T-helper 2 cell treated with Interferon-gamma antibody and Interleukin-4, amounts not matched to agents 100 ng/mL and 5 ng/mL, for 36 hours (primary cell): ENCODE measurements around the gene XRCC5. TPM values are rescaled to one million over a fixed set of nuclear protein-coding genes. Genes with fewer than 3 reads are reported as not detected.

Experiments used
- intact Hi-C: fragments of 100-400 bp; cut with micrococcal nuclease; formaldehyde crosslinking; loops from one replicate; pipeline ENCODE4 v1.15.1; 2023
- total RNA-seq: library from RNA; stranded (reverse); gene quantifications from 2 replicates; pipeline ENCODE4 v1.2.3, GENCODE V29; 2022

The XRCC5 gene
- total RNA-seq, 1 donor from 2014 or later, result 438 TPM

DNA sequence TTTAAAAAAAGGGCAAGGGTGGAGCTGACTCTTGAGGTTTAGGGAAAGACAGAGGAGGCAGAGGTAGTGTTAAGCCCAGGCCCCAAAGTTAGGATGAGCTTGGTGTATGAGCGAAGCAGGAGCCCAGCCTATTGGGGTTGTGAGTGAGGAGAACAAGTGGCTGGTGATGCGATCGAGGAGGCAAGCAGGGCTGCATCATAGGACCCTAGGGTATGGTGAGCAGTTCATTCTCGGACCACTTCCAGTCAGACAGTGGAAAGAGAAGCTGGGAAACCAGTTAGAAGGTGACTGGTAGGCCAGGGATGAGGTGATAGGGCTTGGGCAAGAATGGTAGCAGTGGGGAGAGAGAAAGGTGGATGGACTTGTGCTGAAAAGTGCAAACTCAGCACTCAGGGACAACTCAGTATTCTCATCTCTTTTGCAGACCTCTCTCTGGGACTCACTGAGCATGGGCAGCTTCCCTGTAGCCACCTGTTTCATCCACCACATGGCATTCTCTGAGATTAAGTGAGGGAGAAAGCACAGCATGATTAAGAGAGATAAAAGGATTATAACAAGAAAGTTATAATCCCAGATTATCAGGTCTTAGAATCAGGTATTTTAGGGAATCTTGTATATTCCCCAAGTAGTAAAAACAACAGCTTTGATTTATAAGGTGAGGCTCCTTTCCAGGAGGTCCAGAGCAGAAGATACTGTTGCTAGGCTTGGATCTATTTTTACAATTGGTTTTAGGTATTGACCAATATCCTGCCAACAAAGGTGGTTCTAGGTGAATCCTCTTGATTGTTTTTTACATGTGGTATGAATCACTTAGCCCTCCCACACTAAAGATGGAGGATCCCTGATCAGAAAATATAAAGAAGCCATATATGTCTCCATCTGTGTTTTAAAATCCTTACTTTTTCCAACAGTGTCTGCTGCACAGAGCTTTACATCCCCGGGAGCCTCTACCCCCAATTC, 38.3 kb downstream of the XRCC5 start:
- intact Hi-C loops, result no loop called here

GRCh38 chr2:216148983-216149382, 39.8 kb downstream of the XRCC5 start:
- intact Hi-C loops, result no loop called here

DNA sequence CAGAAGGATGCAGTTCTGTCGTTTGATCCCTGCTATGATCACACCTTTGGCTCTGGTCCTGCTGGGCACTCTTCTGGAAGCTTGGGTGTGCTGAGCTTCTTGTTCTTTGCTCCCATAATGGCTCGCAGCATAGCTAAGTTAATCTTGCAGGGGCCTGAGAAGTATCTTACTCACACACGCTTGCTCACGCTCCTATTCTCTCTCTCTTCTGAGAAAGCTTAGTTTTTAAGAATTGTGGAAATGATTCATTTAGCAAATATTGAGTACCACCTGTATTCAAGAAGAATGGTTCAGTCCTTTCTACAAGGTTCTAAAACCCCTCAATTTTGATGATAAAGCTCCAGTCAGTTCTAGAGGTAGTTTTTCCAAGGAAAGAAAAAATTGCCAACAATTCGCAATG, 40.6 kb downstream of the XRCC5 start:
- intact Hi-C loops, result no loop called here

GRCh38 chr2:216151313-216152025, 42.3 kb downstream of the XRCC5 start:
- intact Hi-C loops, result no loop called here

DNA sequence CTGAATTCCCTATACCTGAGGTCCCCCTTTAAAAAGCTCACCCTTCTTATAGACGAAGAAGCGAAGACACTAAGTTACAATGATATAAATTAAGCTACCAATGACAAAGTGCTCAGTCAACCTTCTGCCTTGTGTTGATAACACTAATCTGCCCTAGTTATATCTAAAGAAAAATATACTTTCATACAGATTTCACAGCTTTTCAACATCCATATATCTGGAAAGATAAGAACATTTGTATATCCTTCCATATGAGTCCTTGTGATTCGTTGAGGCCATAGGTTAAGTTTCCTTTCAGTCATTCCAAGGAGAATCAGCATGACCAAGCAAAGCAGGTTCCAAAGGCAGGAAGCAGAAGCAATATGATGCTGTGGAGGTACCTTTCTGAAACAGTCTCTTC, 46.8 kb downstream of the XRCC5 start:
- intact Hi-C loops, result no loop called here

GRCh38 chr2:216156822-216157221, 47.7 kb downstream of the XRCC5 start:
- intact Hi-C loops, result no loop called here

DNA sequence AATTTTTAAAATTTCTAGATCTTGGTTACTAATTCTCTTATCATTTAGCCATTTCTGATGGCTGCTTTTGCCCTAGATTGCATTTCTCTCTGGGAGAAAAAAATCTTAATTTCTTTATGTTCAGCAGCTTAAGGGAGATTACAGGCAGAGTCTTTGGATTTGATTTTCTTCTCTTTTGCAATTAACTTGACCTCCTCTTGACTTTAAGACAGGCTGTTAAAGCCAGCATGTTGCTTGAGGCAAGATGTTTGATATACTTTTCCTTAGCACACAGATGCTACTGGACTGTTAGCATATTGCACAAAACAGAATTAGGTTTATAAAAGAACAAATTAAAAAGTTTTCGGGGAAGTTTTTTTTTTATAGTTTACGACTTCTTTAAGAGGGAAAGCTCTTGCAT, 50.0 kb downstream of the XRCC5 start:
- intact Hi-C loops, result no loop called here

DNA sequence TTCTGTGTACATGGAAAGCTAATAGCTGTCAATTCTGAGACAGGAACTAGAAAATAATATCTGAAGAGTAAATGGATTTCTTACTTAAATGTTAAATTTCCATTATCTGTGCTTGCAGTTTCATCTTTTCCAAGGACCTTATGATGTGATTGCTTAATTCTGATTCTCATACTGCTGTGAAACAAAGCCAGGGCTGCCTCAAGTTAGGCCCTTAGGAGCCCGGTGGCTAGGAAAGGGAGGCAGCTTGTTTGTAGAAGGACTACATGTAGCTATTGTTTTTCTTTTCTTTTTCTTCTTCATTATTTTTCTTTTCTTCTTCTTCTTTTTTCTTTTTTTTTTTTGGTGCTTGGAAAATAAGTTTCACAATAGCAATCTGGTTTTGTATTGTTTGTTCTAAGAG, 50.5 kb downstream of the XRCC5 start:
- intact Hi-C loops, result no loop called here

DNA sequence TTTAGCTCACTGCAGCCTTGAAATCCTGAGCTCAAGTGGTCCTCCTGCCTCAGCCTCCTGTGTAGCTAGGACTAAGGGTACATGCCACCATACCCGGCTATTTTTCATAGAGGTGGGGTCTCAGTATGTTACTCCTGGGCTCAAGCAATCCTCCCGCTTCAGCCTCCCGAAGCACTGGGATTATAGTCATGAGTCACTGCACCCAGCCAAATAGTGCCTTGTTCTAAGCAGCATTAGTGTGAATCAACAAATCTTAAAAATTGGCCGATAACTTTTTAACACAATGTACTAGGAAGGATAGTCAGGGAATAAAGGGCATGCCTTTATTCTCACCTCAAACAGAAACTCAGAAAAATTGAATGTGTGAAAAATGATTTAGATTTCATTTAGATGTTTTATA, 51.6 kb downstream of the XRCC5 start:
- intact Hi-C loops, result no loop called here

GRCh38 chr2:216161967-216162366, 52.8 kb downstream of the XRCC5 start:
- intact Hi-C loops, result no loop called here

GRCh38 chr2:216163518-216163917, 54.4 kb downstream of the XRCC5 start:
- intact Hi-C loops, result no loop called here

GRCh38 chr2:216164087-216164486, 54.9 kb downstream of the XRCC5 start:
- intact Hi-C loops, result no loop called here

DNA sequence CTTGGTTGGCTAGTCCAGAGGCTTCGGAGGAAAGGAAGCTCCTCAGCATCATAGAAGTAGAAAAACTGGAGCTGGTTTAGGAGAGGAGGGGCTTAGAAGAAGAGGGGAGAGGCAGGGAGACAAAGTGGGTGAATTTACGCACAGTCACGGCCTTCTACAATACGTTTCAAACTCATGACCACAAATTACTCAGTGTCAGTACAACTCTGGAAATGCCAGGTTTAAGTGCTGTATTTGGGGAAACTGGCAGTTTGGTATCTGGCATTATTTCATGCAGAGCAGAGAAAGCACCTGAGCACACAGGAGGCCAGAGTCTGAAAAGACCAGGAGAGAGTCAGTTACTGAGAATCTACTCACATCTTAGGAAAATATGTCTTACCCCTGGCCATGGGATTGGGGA, 55.4 kb downstream of the XRCC5 start:
- intact Hi-C loops, result no loop called here

GRCh38 chr2:216165711-216166110, 56.6 kb downstream of the XRCC5 start:
- intact Hi-C loops, result no loop called here

- intact Hi-C loops, result no loop called here
These were observed 59.9 kb downstream of the XRCC5 start for GRCh38 chr2:216169087-216169486.

DNA sequence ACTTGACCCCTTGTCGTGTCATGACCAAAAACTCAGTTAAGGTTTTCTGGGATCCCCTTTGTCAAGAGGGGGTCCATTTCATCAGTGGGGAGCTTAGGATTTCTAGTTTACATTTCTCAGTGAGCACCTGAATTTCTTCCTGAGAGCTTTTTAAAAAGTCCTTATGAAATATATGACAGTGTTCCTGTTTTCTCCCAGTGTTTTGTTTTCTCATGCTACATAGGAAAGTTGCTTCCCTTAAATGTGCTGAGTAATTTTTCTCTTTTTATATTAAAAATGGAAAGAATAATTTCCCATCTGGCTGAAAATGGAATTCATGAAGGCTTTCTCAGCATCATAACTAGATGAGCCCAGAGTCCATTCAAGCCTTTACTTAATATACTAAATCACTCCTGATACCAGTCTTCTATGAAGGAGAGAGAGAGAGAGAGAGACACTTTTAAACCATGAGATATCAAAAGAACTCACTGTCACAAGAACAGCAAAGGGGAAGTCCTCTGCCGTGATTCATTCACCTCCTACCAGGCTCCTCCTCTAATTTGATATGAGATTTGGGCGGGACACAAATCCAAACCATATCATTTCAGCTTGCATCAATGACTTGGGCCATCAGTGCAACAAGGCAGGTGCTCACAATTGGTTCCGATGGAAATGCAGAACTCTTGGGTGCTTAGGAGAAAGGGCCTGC, 61.1 kb downstream of the XRCC5 start:
- intact Hi-C loops, result no loop called here

- intact Hi-C loops, result no loop called here
These were observed 61.9 kb downstream of the XRCC5 start for GRCh38 chr2:216171011-216171410.

GRCh38 chr2:216172493-216172892, 63.3 kb downstream of the XRCC5 start:
- intact Hi-C loops, result no loop called here

DNA sequence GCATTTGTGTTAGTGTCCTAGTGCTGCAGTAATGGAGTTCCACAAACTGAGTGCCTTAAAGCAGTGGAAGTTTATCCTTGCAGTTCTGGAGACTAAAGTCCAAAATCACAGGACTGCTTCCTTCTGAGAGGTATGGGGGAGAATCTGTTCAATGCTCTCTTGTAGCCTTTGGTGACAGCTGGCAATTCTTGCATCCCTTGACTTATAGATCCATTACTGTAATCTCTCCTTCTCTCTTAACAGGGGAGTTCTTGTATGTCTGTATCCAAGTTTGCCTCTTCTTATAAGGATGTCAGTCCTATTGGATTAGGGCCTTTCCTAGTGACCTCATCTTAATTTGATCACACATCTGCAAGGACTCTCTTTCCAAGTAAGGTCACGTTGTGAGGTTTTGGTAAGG, 69.9 kb downstream of the XRCC5 start:
- intact Hi-C loops, result no loop called here

- intact Hi-C loops, result no loop called here
These were observed 72.2 kb downstream of the XRCC5 start for GRCh38 chr2:216181351-216181750.

GRCh38 chr2:216181953-216182461, 72.9 kb downstream of the XRCC5 start:
- intact Hi-C loops, result no loop called here

- intact Hi-C loops, result no loop called here
These were observed 74.3 kb downstream of the XRCC5 start for GRCh38 chr2:216183462-216183861.
